HEK293 (cell line): ENCODE results near the gene RASSF10.

Experiments used
- CTCF ChIA-PET: fragments of 350-600 bp; formaldehyde crosslinking; extraction: SDS; loops from one replicate; lab custom pipeline; 2021; ENCODE audit warnings: antibody characterized with exemption; lab: Yijun Ruan, JAX
- POLR2A ChIA-PET: fragments of 300-600 bp; formaldehyde crosslinking; extraction: SDS; loops from one replicate; lab custom pipeline; 2020; ENCODE audit warnings: antibody characterized with exemption, inconsistent platforms; lab: Yijun Ruan, JAX
- H3K27ac ChIP-seq: fragments of 200-500 bp; sonication (Bioruptor generic); 2 replicates; pipeline ENCODE4 v1.5.1; 2014; ENCODE audit warnings: low read depth, low read length, control low read depth, inconsistent platforms; ENCODE audit errors: extremely low read depth
- H3K36me3 ChIP-seq, 2 experiments: fragments of 200-500 bp in 1 of 2; sonication (Bioruptor generic) in 1 of 2; 1 replicate in 1 of 2; 2 replicates in 1 of 2; pipeline ENCODE4 v1.5.1; 2014 to 2017; ENCODE audit warnings: inconsistent platforms in 2 of 2, low read length in 2 of 2; ENCODE audit not compliant: control insufficient read depth in 2 of 2, insufficient read depth in 1 of 2
- H3K4me1 ChIP-seq: fragments of 200-500 bp; sonication (Bioruptor generic); 2 replicates; pipeline ENCODE4 v1.5.1; 2014; ENCODE audit warnings: mild to moderate bottlenecking, low read length, inconsistent platforms; ENCODE audit not compliant: control insufficient read depth, insufficient read depth
- H3K4me3 ChIP-seq: 2 replicates; pipeline ENCODE4 v1.5.1; 2011; ENCODE audit warnings: low read depth, mild to moderate bottlenecking, control low read depth, low read length, moderate library complexity
- H3K9me3 ChIP-seq: fragments of 200-500 bp; sonication (Bioruptor generic); 2 replicates; pipeline ENCODE4 v1.5.1; 2014; ENCODE audit warnings: low read depth, low read length, inconsistent platforms; ENCODE audit not compliant: control insufficient read depth, insufficient read depth
- GLIS1 ChIP-seq: fragments of 450-650 bp; formaldehyde crosslinking; IDR thresholded peaks from 2 replicates; pipeline ENCODE4 v1.5.1; 2016; ENCODE audit warnings: missing biosample characterization, missing genetic modification characterization
- MEIS1 ChIP-seq: sonication (generic); formaldehyde crosslinking; IDR thresholded peaks from 2 replicates; pipeline ENCODE4 v1.8.1; 2022; ENCODE audit warnings: missing genetic modification reagents, mild to moderate bottlenecking, borderline replicate concordance
- MZF1 ChIP-seq: fragments of 450-650 bp; formaldehyde crosslinking; IDR thresholded peaks from 2 replicates; pipeline ENCODE4 v1.5.1; 2017; ENCODE audit warnings: missing biosample characterization, missing genetic modification characterization, borderline replicate concordance
- OSR2 ChIP-seq: fragments of 450-650 bp; formaldehyde crosslinking; IDR thresholded peaks from 2 replicates; pipeline ENCODE4 v1.5.1; 2016; ENCODE audit warnings: missing biosample characterization, missing genetic modification characterization
- REPIN1 ChIP-seq: fragments of 450-650 bp; formaldehyde crosslinking; IDR thresholded peaks from 2 replicates; pipeline ENCODE4 v1.5.1; 2017; ENCODE audit warnings: missing biosample characterization, missing genetic modification characterization, low read depth
- SCRT2 ChIP-seq: fragments of 450-650 bp; formaldehyde crosslinking; IDR thresholded peaks from 2 replicates; pipeline ENCODE4 v1.5.1; 2016; ENCODE audit warnings: missing biosample characterization, missing genetic modification characterization
- TCF7L2 ChIP-seq: IDR thresholded peaks from 2 replicates; pipeline ENCODE4 v1.6.1; 2011; ENCODE audit warnings: low read depth, mild to moderate bottlenecking, inconsistent platforms, low read length, moderate library complexity, borderline replicate concordance
- TSHZ1 ChIP-seq: fragments of 450-650 bp; formaldehyde crosslinking; IDR thresholded peaks from 2 replicates; pipeline ENCODE4 v1.5.1; 2016; ENCODE audit warnings: missing biosample characterization, missing genetic modification characterization, borderline replicate concordance
- WT1 ChIP-seq: fragments of 450-650 bp; formaldehyde crosslinking; IDR thresholded peaks from 2 replicates; pipeline ENCODE4 v1.5.1; 2016; ENCODE audit warnings: missing biosample characterization, missing genetic modification characterization
- ZBTB10 ChIP-seq: fragments of 450-650 bp; formaldehyde crosslinking; IDR thresholded peaks from 2 replicates; pipeline ENCODE4 v1.5.1; 2016; ENCODE audit warnings: missing biosample characterization, missing genetic modification characterization
- ZBTB6 ChIP-seq: fragments of 450-650 bp; formaldehyde crosslinking; IDR thresholded peaks from 2 replicates; pipeline ENCODE4 v1.5.1; 2017; ENCODE audit warnings: missing biosample characterization, missing genetic modification characterization
- ZFHX2 ChIP-seq: fragments of 450-650 bp; formaldehyde crosslinking; conservative IDR thresholded peaks from 2 replicates; pipeline ENCODE4 v1.5.1; 2016; ENCODE audit warnings: missing biosample characterization, missing genetic modification characterization
- ZNF174 ChIP-seq: fragments of 450-650 bp; formaldehyde crosslinking; IDR thresholded peaks from 2 replicates; pipeline ENCODE4 v1.5.0; 2017; ENCODE audit warnings: missing biosample characterization, mild to moderate bottlenecking, missing genetic modification characterization
- ZNF280D ChIP-seq: fragments of 450-650 bp; formaldehyde crosslinking; IDR thresholded peaks from 2 replicates; pipeline ENCODE4 v1.5.1; 2016; ENCODE audit warnings: missing biosample characterization, missing genetic modification characterization
- ZNF292 ChIP-seq: fragments of 450-650 bp; formaldehyde crosslinking; IDR thresholded peaks from 2 replicates; pipeline ENCODE4 v1.5.1; 2016; ENCODE audit warnings: low read depth, missing biosample characterization, missing genetic modification characterization, borderline replicate concordance
- ZNF335 ChIP-seq: fragments of 450-650 bp; formaldehyde crosslinking; conservative IDR thresholded peaks from 2 replicates; pipeline ENCODE4 v1.5.1; 2016; ENCODE audit warnings: missing biosample characterization, missing genetic modification characterization
- ZNF366 ChIP-seq: fragments of 450-650 bp; formaldehyde crosslinking; conservative IDR thresholded peaks from 2 replicates; pipeline ENCODE4 v1.5.1; 2016; ENCODE audit warnings: missing biosample characterization, missing genetic modification characterization
- ZNF624 ChIP-seq: fragments of 450-650 bp; formaldehyde crosslinking; IDR thresholded peaks from 2 replicates; pipeline ENCODE4 v1.5.1; 2017; ENCODE audit warnings: missing biosample characterization, missing genetic modification characterization
- ZNF626 ChIP-seq: fragments of 450-650 bp; sonication (Bioruptor Pico); formaldehyde crosslinking; IDR thresholded peaks from 2 replicates; pipeline ENCODE4 v1.5.1; 2018; ENCODE audit warnings: missing biosample characterization, missing genetic modification characterization, inconsistent platforms
- ZNF654 ChIP-seq: fragments of 450-650 bp; formaldehyde crosslinking; IDR thresholded peaks from 2 replicates; pipeline ENCODE4 v1.5.1; 2016; ENCODE audit warnings: low read depth, missing biosample characterization, missing genetic modification characterization
- ZNF677 ChIP-seq: fragments of 450-650 bp; IDR thresholded peaks from 2 replicates; pipeline ENCODE4 v1.5.0; 2018; ENCODE audit warnings: missing biosample characterization, mild to moderate bottlenecking, missing genetic modification characterization, moderate library complexity
- ZNF768 ChIP-seq: fragments of 450-650 bp; formaldehyde crosslinking; IDR thresholded peaks from 2 replicates; pipeline ENCODE4 v1.5.1; 2018; ENCODE audit warnings: missing biosample characterization, mild to moderate bottlenecking, missing genetic modification characterization

RASSF10 gene

GRCh38 chr11:13040969-13041561 is 31.9 kb downstream of the RASSF10 start (continued):
- TF ChIP-seq ZNF626 (no peak), SCRT2 (no peak), WT1 (tag by site-specific recombination) (no peak), ZNF280D (tag by site-specific recombination) (no peak)

GRCh38 chr11:13042873-13043342 is 33.8 kb downstream of the RASSF10 start:
- no peak overlapping the region for H3K27ac ChIP-seq
- no peak overlapping the region for H3K4me3 ChIP-seq
- H3K9me3 ChIP-seq = no peaks in the 10 kb centered on the region
- ChIA-PET POLR2A (no interaction called here), CTCF (interaction anchor here (1.0 kb wide), 1 partner anchor 73 kb away, joined by 3 read pairs; no protein-coding TSS in a partner anchor)
- H3K4me1 ChIP-seq = no peaks in the 10 kb centered on the region
- TF ChIP-seq GLIS1 (peak; percentile 36; the same call in 1 of the 2 replicates), ZFHX2 (tag by site-specific recombination) (no peak), ZNF654 (no peak), REPIN1 (no peak), OSR2 (tag by site-specific recombination) (no peak), ZNF174 (tag by site-specific recombination) (no peak), ZNF335 (tag by site-specific recombination) (no peak), ZBTB6 (tag by site-specific recombination) (peak; percentile 90), ZNF677 (tag by site-specific recombination) (no peak), TCF7L2 (peak; percentile 70), ZNF624 (no peak), MZF1 (tag by site-specific recombination) (no peak), MEIS1 (no peak), ZNF292 (no peak), ZNF768 (no peak), ZNF366 (tag by site-specific recombination) (no peak)
- no peaks in the 10 kb centered on the region for H3K36me3 ChIP-seq

GRCh38 chr11:13043912-13044628 is 35.0 kb downstream of the RASSF10 start:
- Histone ChIP-seq H3K27ac (no peak overlapping the region), H3K4me1 (no peaks in the 10 kb centered on the region), H3K36me3 (no peaks in the 10 kb centered on the region), H3K4me3 (no peak overlapping the region), H3K9me3 (no peaks in the 10 kb centered on the region)
- CTCF ChIA-PET = interaction anchor here (0.6 to 1.0 kb wide), 2 partner anchors 65 to 72 kb away, joined by 3 to 4 read pairs; no protein-coding TSS in a partner anchor
- POLR2A ChIA-PET = no interaction called here
- no peak for TF ChIP-seq TSHZ1 (tag by site-specific recombination)
- no peak for TF ChIP-seq ZBTB10 (tag by site-specific recombination)
